HepG2 (cell line): Measurements from ENCODE around the gene CTAGE8. TPM values are rescaled to one million over a fixed set of nuclear protein-coding genes. Genes with fewer than 3 reads are reported as not detected.
A peak's percentile ranks its signal among the peaks of the same experiment; 100 is the strongest.
"Not testable (repeated sequence)": the region's sequence is repeated elsewhere in the genome, so short reads cannot be mapped to it uniquely, and the experiment has no call there.

Experiments
- ATAC-seq: fragments of 200-7000 bp; cut with Tn5 transposase; 3 replicates; pipeline ENCODE4 v1.9.1; 2020; ENCODE audit warnings: mild to moderate bottlenecking, moderate library complexity
- Bru-seq: library from RNA; stranded (reverse); fragments of 400-500 nt; gene quantifications from one replicate; lab custom pipeline; 2021; lab: Mats Ljungman, UMichigan
- BruChase-seq, 2 experiments: library from RNA; stranded (reverse); fragments of 400-500 nt; gene quantifications; one replicate each; lab custom pipeline; 2021; lab: Mats Ljungman, UMichigan
- BruUV-seq: library from RNA; stranded (reverse); fragments of 400-500 nt; replicated peaks from 2 replicates; lab custom pipeline; 2021; lab: Mats Ljungman, UMichigan
- CTCF ChIA-PET: fragments of 300-600 bp; formaldehyde crosslinking; extraction: SDS; loops from one replicate; lab custom pipeline; 2021; ENCODE audit warnings: low total read pairs, inconsistent platforms, low intra/inter-chr PET ratio; lab: Yijun Ruan, JAX
- POLR2A ChIA-PET: fragments of 350-600 bp; sonication (Branson Sonifier 250); formaldehyde crosslinking; loops from one replicate; lab custom pipeline; 2020; ENCODE audit warnings: antibody characterized with exemption, inconsistent platforms; lab: Yijun Ruan, JAX
- DNase-seq: peaks from one replicate; pipeline ENCODE4 v3.0.0-alpha.2; 2015; ENCODE audit warnings: low spot score
- FAIRE-seq: peaks from 3 replicates; lab custom pipeline; 2011; peaks lifted over from hg19 to GRCh38; lab: Jason Lieb, UNC
- H2AFZ ChIP-seq: one replicate; pipeline ENCODE4 v1.6.1; 2011; ENCODE audit warnings: low read length, inconsistent platforms
- H3K27ac ChIP-seq: fragments of 300-600 bp; 3 replicates; pipeline ENCODE4 v1.8.0; 2011; ENCODE audit warnings: mixed run types, mild to moderate bottlenecking, mixed read lengths, low read length, inconsistent platforms; ENCODE audit not compliant: insufficient read depth; ENCODE audit errors: extremely low read length
- H3K27me3 ChIP-seq, 2 experiments: fragments of 200-600 bp in 1 of 2; 2 replicates in 1 of 2; 3 replicates in 1 of 2; pipeline versions ENCODE4 v1.6.0 to v1.8.0; 2011; ENCODE audit warnings: low read length in 2 of 2, mild to moderate bottlenecking in 2 of 2, moderate library complexity in 2 of 2, inconsistent platforms in 1 of 2; ENCODE audit not compliant: insufficient read depth in 2 of 2, control insufficient read depth in 1 of 2
- H3K36me3 ChIP-seq, 2 experiments: fragments of 200-600 bp in 1 of 2; replicated peaks in 1 of 2; 2 replicates in 1 of 2; 3 replicates in 1 of 2; pipeline versions ENCODE4 v1.5.1 to v1.8.0; 2011; ENCODE audit warnings: low read length in 2 of 2, inconsistent platforms in 1 of 2; ENCODE audit not compliant: insufficient read depth in 2 of 2, control insufficient read depth in 1 of 2
- H3K4me1 ChIP-seq: 2 replicates; pipeline ENCODE4 v1.5.1; 2012; ENCODE audit warnings: low read length, inconsistent platforms; ENCODE audit not compliant: insufficient read depth
- H3K4me2 ChIP-seq: 2 replicates; pipeline ENCODE4 v1.6.0; 2011; ENCODE audit warnings: low read depth, low read length, inconsistent platforms
- H3K4me3 ChIP-seq, 3 experiments: fragments of 200-600 bp in 1 of 3; sonication (generic), shearing (Covaris generic) in 1 of 3; replicated peaks in 1 of 3; 2 replicates each; pipeline ENCODE4 v1.5.1; 2011 to 2016; ENCODE audit warnings: low read length in 3 of 3, inconsistent platforms in 2 of 3, low read depth in 2 of 3, mild to moderate bottlenecking in 2 of 3, control low read depth in 1 of 3, mixed read lengths in 1 of 3; ENCODE audit not compliant: insufficient read depth in 1 of 3
- H3K79me2 ChIP-seq: one replicate; pipeline ENCODE4 v1.6.1; 2011; ENCODE audit warnings: low read length, inconsistent platforms; ENCODE audit not compliant: insufficient read depth
- H3K9ac ChIP-seq: 2 replicates; pipeline ENCODE4 v1.6.0; 2011; ENCODE audit warnings: mild to moderate bottlenecking, low read depth, low read length, inconsistent platforms; ENCODE audit not compliant: insufficient read depth
- H3K9me3 ChIP-seq: 2 replicates; pipeline ENCODE4 v1.5.1; 2012; ENCODE audit warnings: mild to moderate bottlenecking, low read length
- H4K20me1 ChIP-seq: 2 replicates; pipeline ENCODE4 v1.6.0; 2011; ENCODE audit warnings: inconsistent platforms, mild to moderate bottlenecking, low read length, moderate library complexity; ENCODE audit not compliant: insufficient read depth
- WGBS: methylation state at CpG from one replicate; pipeline ENCODE4 v1.1.6; 2017; ENCODE audit warnings: low lambda C conversion rate; 5-methylcytosine and 5-hydroxymethylcytosine counted together
- in situ Hi-C: cut with HindIII; loops from 2 replicates; pipeline ENCODE4 v1.10.0; 2017; ENCODE audit warnings: low pct_unique_long_range_greater_than_20kb; ENCODE audit not compliant: extremely low pct_ligation_motif_present
- intact Hi-C: fragments of 100-400 bp; cut with micrococcal nuclease; formaldehyde crosslinking; loops from one replicate; pipeline ENCODE4 v1.10.0; 2022; ENCODE audit not compliant: unreplicated experiment
- long read RNA-seq, 2 experiments: library from RNA in 1 of 2; library from polyadenylated mRNA in 1 of 2; stranded (forward) in 1 of 2; unstranded in 1 of 2; transcript quantifications; one replicate each; pipeline ENCODE4 v2.0.0, GENCODE V29; 2019 to 2022
- polyA minus RNA-seq, 3 experiments: library from RNA; depleted of rRNA, polyadenylated mRNA; stranded (reverse); fragments of >200 nt; gene quantifications; 2 replicates each; pipeline ENCODE4 v1.2.3, GENCODE V29; 2011; ENCODE audit warnings: low replicate concordance in 1 of 3
- polyA plus RNA-seq, 8 experiments: library from polyadenylated mRNA; depleted of rRNA in 3 of 8; stranded (reverse) in 7 of 8; unstranded in 1 of 8; fragments of >200 nt; fragmentation: Illumina TruSeq in 4 of 8; extraction: Trizol in 4 of 8; gene quantifications; 2 replicates each; pipeline versions ENCODE4 v1.2.1 to v1.2.3, GENCODE V29; 2011 to 2016; ENCODE audit warnings: low read depth in 4 of 8, missing spikeins in 1 of 8, mixed read lengths in 1 of 8; ENCODE audit not compliant: insufficient read depth in 1 of 8
- total RNA-seq, 5 experiments: library from RNA; depleted of rRNA; stranded (reverse); fragments of >200 nt; fragmentation: Illumina TruSeq; extraction: Trizol; gene quantifications; 2 replicates each; pipeline ENCODE4 v1.2.3, GENCODE V29; 2016; ENCODE audit warnings: low read depth in 1 of 5

Gene CTAGE8
- total RNA-seq (2016; rRNA removed; fragmentation: Illumina TruSeq; extraction: Trizol), result not detected in 2 replicates
- not detected in 2 replicates for total RNA-seq (2016; cell fraction: cytosol; rRNA removed; fragmentation: Illumina TruSeq; extraction: Trizol; ENCODE audit: low read depth)
- total RNA-seq (2016; cell fraction: insoluble cytoplasmic fraction; rRNA removed; fragmentation: Illumina TruSeq; extraction: Trizol), result not detected in 2 replicates
- not detected in 2 replicates for total RNA-seq (2016; cell fraction: membrane; rRNA removed; fragmentation: Illumina TruSeq; extraction: Trizol)
- not detected in 2 replicates for total RNA-seq (2016; cell fraction: nucleus; rRNA removed; fragmentation: Illumina TruSeq; extraction: Trizol)
- polyA plus RNA-seq (2011; rRNA removed), result not detected in 2 replicates
- not detected in 2 replicates for polyA plus RNA-seq (2011; cell fraction: cytosol; rRNA removed)
- not detected in 2 replicates for polyA plus RNA-seq (2011; cell fraction: nucleus; rRNA removed)
- not detected in 2 replicates for polyA plus RNA-seq (2012)
- not detected in 2 replicates for polyA plus RNA-seq (2016; cell fraction: cytosol; fragmentation: Illumina TruSeq; extraction: Trizol; ENCODE audit: low read depth)
- polyA plus RNA-seq (2016; cell fraction: insoluble cytoplasmic fraction; fragmentation: Illumina TruSeq; extraction: Trizol; ENCODE audit: low read depth), result not detected in 2 replicates
- not detected in 2 replicates for polyA plus RNA-seq (2016; cell fraction: membrane; fragmentation: Illumina TruSeq; extraction: Trizol; ENCODE audit: low read depth)
- not detected in 2 replicates for polyA plus RNA-seq (2016; cell fraction: nucleus; fragmentation: Illumina TruSeq; extraction: Trizol; ENCODE audit: insufficient read depth, low read depth)
- polyA minus RNA-seq (2011; rRNA and poly(A)+ RNA removed; ENCODE audit: low replicate concordance), result 0.47 TPM in 1 of 2 replicates, not detected in the other
- polyA minus RNA-seq (2011; cell fraction: cytosol; rRNA and poly(A)+ RNA removed), result not detected in 2 replicates
- not detected in 2 replicates for polyA minus RNA-seq (2011; cell fraction: nucleus; rRNA and poly(A)+ RNA removed)
- Bru-seq, nascent RNA, result percentile 16 among the genes with signal in this experiment
- BruChase-seq, experiment 1, labeled RNA remaining after a 6-hour chase, result percentile 17 among the genes with signal in this experiment
- not detected for BruChase-seq, experiment 2, labeled RNA remaining after a 2-hour chase
- long read RNA-seq, experiment 1, result 0 reads
- long read RNA-seq, experiment 2, result 0 reads

- H3K27me3 ChIP-seq, H3K27ac ChIP-seq, CTCF ChIA-PET, POLR2A ChIA-PET, ATAC-seq, FAIRE-seq, H4K20me1 ChIP-seq, H3K36me3 ChIP-seq, DNase-seq, intact Hi-C loops, H3K9me3 ChIP-seq, H3K4me1 ChIP-seq, in situ Hi-C loops, H3K79me2 ChIP-seq, H3K4me2 ChIP-seq, H3K9ac ChIP-seq, BruUV-seq, H2AFZ ChIP-seq, H3K4me3 ChIP-seq: not testable (repeated sequence)
- whole genome bisulfite sequencing, result 17% methylated on average over 1 of the region's 19 CpGs
Observed at GRCh38 chr7:144269188-144269587, at the start of gene CTAGE8. TSS of gene CTAGE8 (minus strand) at chr7:144269288. CDS start at chr7:144269250, 38 bp downstream.

- intact Hi-C loops, in situ Hi-C loops, H3K4me1 ChIP-seq, FAIRE-seq, H3K27ac ChIP-seq, H4K20me1 ChIP-seq, H3K9ac ChIP-seq, POLR2A ChIA-PET, H3K4me2 ChIP-seq, H3K27me3 ChIP-seq, H2AFZ ChIP-seq, H3K9me3 ChIP-seq, BruUV-seq, CTCF ChIA-PET, ATAC-seq, H3K4me3 ChIP-seq, H3K36me3 ChIP-seq, H3K79me2 ChIP-seq, DNase-seq: not testable (repeated sequence)
- WGBS, result no CpG with 5 or more reads among the region's 1 CpG
Observed at GRCh38 chr7:144317537-144317936, 48.4 kb upstream of the CTAGE8 start.

- H3K9me3 ChIP-seq, H3K27me3 ChIP-seq, H3K4me3 ChIP-seq, intact Hi-C loops, H3K4me1 ChIP-seq, H3K4me2 ChIP-seq, BruUV-seq, in situ Hi-C loops, H3K9ac ChIP-seq, DNase-seq, H3K79me2 ChIP-seq, ATAC-seq, H4K20me1 ChIP-seq, H2AFZ ChIP-seq, CTCF ChIA-PET, FAIRE-seq, H3K27ac ChIP-seq, H3K36me3 ChIP-seq, POLR2A ChIA-PET: not testable (repeated sequence)
- WGBS, result no CpG with 5 or more reads among the region's 2 CpGs
Observed at GRCh38 chr7:144311872-144312469, 42.9 kb upstream of the CTAGE8 start, which contains the start of gene OR2A1. TSS of gene OR2A1 (plus strand) at chr7:144312419. CDS start at chr7:144318125, 5,706 bp downstream.
